Testis (tissue), 3 donors: Measurements from ENCODE around the gene ZC3H7A. TPM values are rescaled to one million over a fixed set of nuclear protein-coding genes. Genes with fewer than 3 reads are reported as not detected.

Experiments used
- DNase-seq: peaks from one replicate; pipeline ENCODE4 v3.0.0-alpha.2; 2019
- H3K27ac ChIP-seq, 2 donors: fragments of 200-600 bp; sonication (generic); one replicate each; pipeline ENCODE4 v1.5.1; 2019
- H3K27me3 ChIP-seq: fragments of 200-600 bp; sonication (generic); one replicate; pipeline ENCODE4 v1.5.1; 2019
- H3K36me3 ChIP-seq: fragments of 200-600 bp; sonication (generic); one replicate; pipeline ENCODE4 v1.5.1; 2017; ENCODE audit warnings: low read depth; ENCODE audit errors: missing control alignments
- H3K4me1 ChIP-seq: fragments of 200-600 bp; sonication (generic); one replicate; pipeline ENCODE4 v1.5.1; 2019
- H3K4me3 ChIP-seq, 2 donors: fragments of 200-600 bp; sonication (generic); one replicate each; pipeline ENCODE4 v1.5.1; 2017 to 2019
- H3K9me3 ChIP-seq: fragments of 200-600 bp; sonication (generic); one replicate; pipeline ENCODE4 v1.5.1; 2017
- POLR2A ChIP-seq: fragments of 450-650 bp; IDR thresholded peaks from one replicate; pipeline ENCODE4 v1.6.1; 2017; ENCODE audit warnings: antibody characterized with exemption, mild to moderate bottlenecking, moderate library complexity
- WGBS, 2 donors: methylation state at CpG; one replicate each; pipeline ENCODE4 v1.1.5; 2018; 5-methylcytosine and 5-hydroxymethylcytosine counted together
- intact Hi-C: fragments of 100-400 bp; cut with DNase I; formaldehyde crosslinking; loops from one replicate; pipeline ENCODE4 v1.15.1; 2023; ENCODE audit warnings: low total_unique reads
- polyA plus RNA-seq: library from polyadenylated mRNA; stranded (reverse); fragments of 350-450 nt; fragmentation: Illumina TruSeq; extraction: RNeasy Lipid Tissue Mini Kit (QIAGEN cat#74804); gene quantifications from one replicate; pipeline ENCODE4 v1.2.3, GENCODE V29; 2014; ENCODE audit warnings: low read depth, low replicate concordance; ENCODE audit not compliant: insufficient read depth
- total RNA-seq, 2 donors: library from RNA; depleted of rRNA; stranded (reverse); fragments of >200 nt; gene quantifications; one replicate each; pipeline ENCODE4 v1.2.3, GENCODE V29; 2016
- TF ChIP-seq, protein P1 (sequence below), 3 experiments: fragments of 450-650 bp in 2 of 3; fragments of 200-600 bp in 1 of 3; sonication (generic) in 1 of 3; IDR thresholded peaks; one replicate each; pipeline ENCODE4 v1.5.1; 2016 to 2019; ENCODE audit warnings: antibody characterized with exemption in 3 of 3, mild to moderate bottlenecking in 2 of 3, moderate library complexity in 1 of 3

The ZC3H7A gene
- total and polyA plus RNA-seq, 3 donors from 2014 or later, result 24.6 to 48.8 (median 41.4) TPM

DNA sequence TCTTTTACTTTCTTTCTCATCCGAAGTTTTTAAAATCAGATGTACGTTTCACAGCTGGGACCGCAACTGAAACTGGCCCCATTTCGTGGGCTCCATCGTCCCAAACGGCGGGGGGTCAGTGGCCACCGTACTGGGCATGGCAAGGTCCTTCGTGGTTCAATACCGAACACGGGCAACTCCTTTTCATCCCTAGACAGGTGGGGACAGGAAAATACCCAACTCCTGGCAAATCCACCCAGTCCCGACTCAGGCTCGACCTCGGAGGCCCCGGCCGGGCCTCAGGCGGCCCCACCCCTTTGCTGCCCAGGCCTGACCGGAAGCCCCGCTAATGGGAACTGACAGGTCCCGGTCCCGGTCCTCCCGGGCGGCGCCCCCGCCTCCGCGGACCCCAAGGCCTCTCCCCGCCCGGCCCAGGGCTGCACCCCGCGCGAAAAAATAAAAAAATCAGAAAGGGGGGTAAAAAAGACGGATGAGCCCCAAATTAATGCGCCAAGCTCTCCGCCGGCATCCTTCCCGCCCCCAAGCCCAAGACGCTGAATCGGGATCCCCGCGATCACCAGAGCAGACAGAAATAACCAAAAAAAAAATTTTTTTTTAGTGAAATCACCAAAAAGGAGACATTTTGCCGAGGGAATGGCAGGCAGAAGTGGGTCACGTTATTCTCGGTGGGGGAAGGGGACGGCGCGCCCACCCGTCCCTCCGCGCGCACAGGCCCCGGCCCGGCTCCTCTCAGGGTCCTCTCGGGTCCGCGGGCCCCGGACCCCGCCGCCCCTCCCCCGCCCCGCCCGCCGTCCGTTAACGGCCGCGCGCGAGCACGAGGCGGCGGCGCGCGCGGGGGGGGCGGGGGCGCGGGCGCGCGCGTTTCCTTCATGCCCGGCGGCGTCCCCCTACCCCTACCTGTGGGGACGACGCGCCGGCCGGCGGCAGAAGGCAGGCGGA lies 562 bp downstream of the ZC3H7A start:
- peaks cover 51% of the 10 kb centered on the region for H3K4me1 ChIP-seq

DNA sequence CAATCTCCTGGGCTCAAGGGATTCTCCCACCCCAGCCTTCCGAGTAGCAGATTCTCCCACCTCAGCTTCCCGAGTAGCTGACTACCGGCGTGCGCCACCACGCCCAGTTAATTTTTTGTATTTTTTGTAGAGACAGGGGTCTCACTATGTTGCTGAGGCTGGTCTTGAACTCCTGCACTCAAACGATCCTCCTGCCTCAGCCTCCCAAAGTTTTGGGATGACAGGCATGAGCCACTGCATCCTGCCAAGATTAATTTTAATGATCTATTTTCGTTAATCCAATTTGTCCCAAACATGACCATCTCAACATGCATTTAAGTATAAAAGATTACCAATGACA lies 1.2 kb downstream of the ZC3H7A start:
- Histone ChIP-seq H3K4me1 (peaks cover 51% of the 10 kb centered on the region), H3K4me3 (peak overlapping the region; percentile 95 to 97), H3K36me3 (no peaks in the 10 kb centered on the region), H3K27ac (peak overlapping the region; percentile 95 to 98), H3K27me3 (no peaks in the 10 kb centered on the region), H3K9me3 (no peaks in the 10 kb centered on the region)
- 37 to 43% methylated on average over 8 of the region's 8 CpGs for WGBS, 2 donors
- no peak for TF ChIP-seq POLR2A
- TF ChIP-seq, protein P1, sequence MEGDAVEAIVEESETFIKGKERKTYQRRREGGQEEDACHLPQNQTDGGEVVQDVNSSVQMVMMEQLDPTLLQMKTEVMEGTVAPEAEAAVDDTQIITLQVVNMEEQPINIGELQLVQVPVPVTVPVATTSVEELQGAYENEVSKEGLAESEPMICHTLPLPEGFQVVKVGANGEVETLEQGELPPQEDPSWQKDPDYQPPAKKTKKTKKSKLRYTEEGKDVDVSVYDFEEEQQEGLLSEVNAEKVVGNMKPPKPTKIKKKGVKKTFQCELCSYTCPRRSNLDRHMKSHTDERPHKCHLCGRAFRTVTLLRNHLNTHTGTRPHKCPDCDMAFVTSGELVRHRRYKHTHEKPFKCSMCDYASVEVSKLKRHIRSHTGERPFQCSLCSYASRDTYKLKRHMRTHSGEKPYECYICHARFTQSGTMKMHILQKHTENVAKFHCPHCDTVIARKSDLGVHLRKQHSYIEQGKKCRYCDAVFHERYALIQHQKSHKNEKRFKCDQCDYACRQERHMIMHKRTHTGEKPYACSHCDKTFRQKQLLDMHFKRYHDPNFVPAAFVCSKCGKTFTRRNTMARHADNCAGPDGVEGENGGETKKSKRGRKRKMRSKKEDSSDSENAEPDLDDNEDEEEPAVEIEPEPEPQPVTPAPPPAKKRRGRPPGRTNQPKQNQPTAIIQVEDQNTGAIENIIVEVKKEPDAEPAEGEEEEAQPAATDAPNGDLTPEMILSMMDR (IDR thresholded peaks at IDR 0.05), result no peak
- intact Hi-C loops, result no loop called here
- no peak for DNase-seq

More for the DNA sequence above, 562 bp downstream of the ZC3H7A start:
- Histone ChIP-seq H3K36me3 (no peaks in the 10 kb centered on the region), H3K27ac (peak overlapping the region; percentile 95 to 98), H3K27me3 (no peaks in the 10 kb centered on the region), H3K4me3 (peak overlapping the region; percentile 95 to 97), H3K9me3 (no peaks in the 10 kb centered on the region)
- WGBS, 2 donors, result 0 to 1% methylated on average over 37 to 89 of the region's 93 CpGs
- DNase-seq, result peak; percentile 73
- no peak for TF ChIP-seq POLR2A
- TF ChIP-seq, protein P1 (IDR thresholded peaks at IDR 0.05), result no peak
- intact Hi-C loops, result no loop called here

DNA sequence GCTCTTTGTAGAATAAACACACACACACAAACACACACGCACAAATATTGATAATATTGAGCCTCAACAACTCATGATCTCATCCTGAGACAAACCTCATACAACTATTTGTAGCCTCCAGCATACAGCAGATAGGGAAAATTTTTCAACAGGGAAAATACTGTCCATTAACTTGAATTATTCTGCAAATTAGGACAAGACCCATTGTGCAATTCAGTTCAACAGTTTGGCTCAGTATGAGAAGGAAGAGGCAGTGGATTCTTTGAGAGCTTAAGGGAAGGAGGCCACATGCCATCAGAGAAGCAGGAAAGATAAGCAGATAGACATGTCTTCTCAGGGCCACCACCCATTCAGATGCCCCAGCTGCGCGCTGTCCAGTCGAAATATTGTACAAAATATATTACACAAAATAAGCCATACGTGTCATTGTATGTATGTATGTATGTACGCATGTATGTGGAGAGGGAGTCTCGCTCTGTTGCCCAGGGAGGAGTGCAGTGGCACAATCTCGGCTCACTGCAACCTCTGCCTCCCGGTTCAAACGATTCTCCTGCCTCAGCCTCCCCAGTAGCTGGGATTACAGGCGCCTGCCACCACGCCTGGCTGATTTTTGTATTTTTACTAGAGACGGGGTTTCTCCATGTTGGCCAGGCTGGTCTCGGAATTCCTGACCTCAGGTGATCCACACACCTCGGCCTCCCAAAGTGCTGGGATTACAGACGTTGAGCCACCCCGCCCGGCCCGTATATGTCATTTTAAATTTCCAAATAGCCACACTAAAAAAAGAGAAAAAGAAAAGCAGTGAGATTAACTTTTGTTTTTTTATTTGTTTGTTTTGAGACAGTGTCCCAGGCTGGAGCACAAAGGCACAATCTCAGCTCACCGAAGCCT lies 1.8 kb downstream of the ZC3H7A start:
- no peaks in the 10 kb centered on the region for H3K9me3 ChIP-seq
- intact Hi-C loops, result no loop called here
- peak overlapping the region in 1 of 2 donors; percentile 97 for H3K4me3 ChIP-seq
- peaks cover 51% of the 10 kb centered on the region for H3K4me1 ChIP-seq
- WGBS, 2 donors, result 60 to 78% methylated on average over 20 of the region's 20 CpGs
- no peaks in the 10 kb centered on the region for H3K27me3 ChIP-seq
- TF ChIP-seq POLR2A, result no peak
- TF ChIP-seq, protein P1 (IDR thresholded peaks at IDR 0.05), result no peak
- no peak for DNase-seq
- H3K36me3 ChIP-seq, result no peaks in the 10 kb centered on the region
- H3K27ac ChIP-seq, result peak overlapping the region; percentile 95 to 98

DNA sequence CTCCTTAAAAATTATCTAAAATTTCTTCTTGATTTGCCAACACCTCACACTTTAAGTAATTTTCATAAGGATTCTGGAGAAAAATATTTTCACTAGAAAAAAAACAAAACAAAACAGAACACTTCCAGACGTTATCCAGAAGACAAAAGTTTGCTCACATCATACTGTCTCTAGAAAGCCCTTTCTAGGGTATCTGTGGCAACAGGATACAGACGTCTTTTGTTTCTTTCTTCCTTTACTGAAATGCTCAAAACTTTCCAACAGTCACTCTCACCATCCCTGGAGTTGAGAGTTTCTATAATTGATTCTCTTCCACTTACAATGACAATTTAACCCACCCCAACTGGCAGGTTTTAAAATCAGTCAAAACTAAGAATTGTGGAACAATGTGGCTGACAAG lies 2.6 kb downstream of the ZC3H7A start:
- H3K27ac ChIP-seq, result peak overlapping the region in 1 of 2 donors; percentile 65
- peaks cover 49% of the 10 kb centered on the region for H3K4me1 ChIP-seq

More for the DNA sequence above, 2.6 kb downstream of the ZC3H7A start:
- no peak overlapping the region for H3K4me3 ChIP-seq
- intact Hi-C loops, result no loop called here
- DNase-seq, result no peak
- no peaks in the 10 kb centered on the region for H3K27me3 ChIP-seq
- no peaks in the 10 kb centered on the region for H3K9me3 ChIP-seq
- H3K36me3 ChIP-seq, result no peaks in the 10 kb centered on the region
- 15 to 22% methylated on average over 2 of the region's 2 CpGs for WGBS, 2 donors
- no peak for TF ChIP-seq POLR2A
- TF ChIP-seq, protein P1 (IDR thresholded peaks at IDR 0.05), result no peak
